ENCODE measurements around the gene HDAC1.
A peak's percentile ranks its signal among the peaks of the same experiment; 100 is the strongest.

HDAC1 gene

DNA sequence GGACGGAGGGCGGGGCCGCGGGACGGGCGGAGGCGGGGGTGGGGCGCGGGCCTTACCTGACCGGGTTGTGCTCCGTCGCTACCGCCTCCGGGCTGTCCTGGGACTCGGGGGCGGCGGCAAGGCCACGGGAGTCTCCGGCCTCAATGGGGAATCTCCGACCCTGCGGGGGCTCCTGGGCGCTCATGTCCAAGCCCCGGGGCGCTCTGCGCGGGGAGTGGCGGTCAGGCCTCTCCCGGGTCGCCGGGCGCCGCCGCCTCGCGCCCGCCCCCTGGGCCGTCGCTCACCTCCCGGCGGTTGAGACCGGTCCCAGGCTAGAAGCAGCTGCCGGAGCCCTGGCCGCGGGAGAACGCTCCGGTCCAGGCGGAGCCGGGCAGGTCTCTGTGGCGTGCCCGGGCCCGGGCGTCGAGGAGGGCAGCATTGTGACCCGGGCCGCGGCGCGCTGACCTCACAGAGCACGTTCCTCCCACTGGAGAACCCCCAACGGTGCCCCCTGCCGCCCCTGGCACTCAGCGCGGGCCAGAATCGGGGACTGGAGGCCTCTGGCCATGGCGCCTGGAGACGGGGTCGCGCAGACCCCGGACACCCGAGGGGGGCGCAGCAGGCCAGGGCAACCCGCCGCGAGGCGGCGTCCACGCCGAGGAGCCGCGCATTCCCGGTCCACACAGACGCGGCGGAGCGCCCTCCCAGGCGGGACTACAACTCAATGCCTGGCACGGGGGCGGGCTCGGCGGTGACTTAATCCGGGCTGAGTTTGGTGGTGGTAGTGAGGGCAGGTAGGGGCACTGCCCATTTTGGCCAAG, 70.0 kb downstream of the HDAC1 start:
- peak; percentile 42 for TF ChIP-seq CTCF (IDR thresholded peaks at IDR 0.05; ENCODE audit: low read depth, low read length, missing control alignments)
- in situ Hi-C loops (cut with HindIII; ENCODE audit: low sequenced_read_pairs) = no loop called here
- DNase-seq (ENCODE audit: low read depth) = no peak
- peak overlapping the region; percentile 37 for H3K4me3 ChIP-seq (ENCODE audit: low read depth, low read length)

DNA sequence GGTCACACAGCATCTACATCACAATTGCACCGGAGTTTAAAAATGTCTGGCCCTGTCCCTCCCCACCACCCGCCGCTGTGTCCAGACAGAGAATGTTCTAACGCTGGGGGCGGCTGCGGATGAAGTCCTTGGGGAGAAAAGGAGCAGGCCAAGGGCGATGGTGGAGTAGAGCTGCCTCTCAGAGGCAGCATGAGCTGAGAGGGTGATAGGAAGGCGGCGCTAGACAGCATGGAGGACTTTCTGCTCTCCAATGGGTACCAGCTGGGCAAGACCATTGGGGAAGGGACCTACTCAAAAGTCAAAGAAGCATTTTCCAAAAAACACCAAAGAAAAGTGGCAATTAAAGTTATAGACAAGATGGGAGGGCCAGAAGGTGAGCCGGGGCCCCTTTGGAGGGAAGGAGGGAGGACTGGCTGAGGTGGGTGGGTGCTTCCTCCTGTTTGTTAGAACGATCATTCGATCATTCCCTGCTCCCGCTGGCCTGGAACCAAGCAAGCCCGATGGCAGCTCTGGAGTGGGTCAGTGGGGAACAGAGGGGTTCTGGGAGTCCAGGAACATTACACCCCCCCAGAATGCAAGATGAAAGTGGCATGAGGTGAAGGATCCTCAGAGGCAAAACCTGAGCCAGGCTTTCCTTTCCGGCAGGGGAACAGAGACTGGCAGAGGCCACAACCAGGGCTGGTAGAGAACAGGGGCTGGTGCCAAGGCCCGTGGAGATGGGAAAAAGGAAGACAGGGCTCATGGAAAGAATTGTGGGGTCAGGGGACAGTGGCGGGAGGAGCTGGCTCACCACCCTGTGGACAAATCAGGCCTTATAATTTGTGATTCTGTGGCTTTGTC, 70.8 kb downstream of the HDAC1 start, which contains the start of the genes FAM229A and TSSK3:
Gene FAM229A, minus strand, starts transcription at position 12 of the 840 bp plus-strand sequence. CDS start 394 bp downstream, outside the sequence.
Gene TSSK3, plus strand, starts transcription at position 66 of the 840 bp plus-strand sequence. Its CDS starts 163 bp downstream, at position 229.
- in situ Hi-C loops (cut with HindIII; ENCODE audit: low sequenced_read_pairs) = no loop called here
- no peak for DNase-seq (ENCODE audit: low read depth)
- H3K4me3 ChIP-seq (ENCODE audit: low read depth, low read length) = peak within 1 kb of the TSS; percentile 37
- TF ChIP-seq CTCF (IDR thresholded peaks at IDR 0.05; ENCODE audit: low read depth, low read length, missing control alignments) = no peak

DNA sequence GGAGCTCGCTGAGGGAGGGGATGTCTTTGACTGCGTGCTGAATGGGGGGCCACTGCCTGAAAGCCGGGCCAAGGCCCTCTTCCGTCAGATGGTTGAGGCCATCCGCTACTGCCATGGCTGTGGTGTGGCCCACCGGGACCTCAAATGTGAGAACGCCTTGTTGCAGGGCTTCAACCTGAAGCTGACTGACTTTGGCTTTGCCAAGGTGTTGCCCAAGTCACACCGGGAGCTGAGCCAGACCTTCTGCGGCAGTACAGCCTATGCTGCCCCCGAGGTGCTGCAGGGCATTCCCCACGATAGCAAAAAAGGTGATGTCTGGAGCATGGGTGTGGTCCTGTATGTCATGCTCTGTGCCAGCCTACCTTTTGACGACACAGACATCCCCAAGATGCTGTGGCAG, 71.8 kb downstream of the HDAC1 start:
- H3K4me3 ChIP-seq (ENCODE audit: low read depth, low read length) = no peak overlapping the region
- in situ Hi-C loops (cut with HindIII; ENCODE audit: low sequenced_read_pairs) = no loop called here
- no peak for DNase-seq (ENCODE audit: low read depth)
- TF ChIP-seq CTCF (IDR thresholded peaks at IDR 0.05; ENCODE audit: low read depth, low read length, missing control alignments) = no peak

- no peak for TF ChIP-seq CTCF (IDR thresholded peaks at IDR 0.05; ENCODE audit: low read depth, low read length, missing control alignments)
- DNase-seq (ENCODE audit: low read depth) = no peak
- H3K4me3 ChIP-seq (ENCODE audit: low read depth, low read length) = no peak overlapping the region
- in situ Hi-C loops (cut with HindIII; ENCODE audit: low sequenced_read_pairs) = no loop called here
Measured at GRCh38 chr1:32364836-32365235, 73.0 kb downstream of the HDAC1 start.

- no peak overlapping the region for H3K4me3 ChIP-seq (ENCODE audit: low read depth, low read length)
- no peak for TF ChIP-seq CTCF (IDR thresholded peaks at IDR 0.05; ENCODE audit: low read depth, low read length, missing control alignments)
- no peak for DNase-seq (ENCODE audit: low read depth)
- in situ Hi-C loops (cut with HindIII; ENCODE audit: low sequenced_read_pairs) = no loop called here
Measured at GRCh38 chr1:32365445-32365844, 73.6 kb downstream of the HDAC1 start.

DNA sequence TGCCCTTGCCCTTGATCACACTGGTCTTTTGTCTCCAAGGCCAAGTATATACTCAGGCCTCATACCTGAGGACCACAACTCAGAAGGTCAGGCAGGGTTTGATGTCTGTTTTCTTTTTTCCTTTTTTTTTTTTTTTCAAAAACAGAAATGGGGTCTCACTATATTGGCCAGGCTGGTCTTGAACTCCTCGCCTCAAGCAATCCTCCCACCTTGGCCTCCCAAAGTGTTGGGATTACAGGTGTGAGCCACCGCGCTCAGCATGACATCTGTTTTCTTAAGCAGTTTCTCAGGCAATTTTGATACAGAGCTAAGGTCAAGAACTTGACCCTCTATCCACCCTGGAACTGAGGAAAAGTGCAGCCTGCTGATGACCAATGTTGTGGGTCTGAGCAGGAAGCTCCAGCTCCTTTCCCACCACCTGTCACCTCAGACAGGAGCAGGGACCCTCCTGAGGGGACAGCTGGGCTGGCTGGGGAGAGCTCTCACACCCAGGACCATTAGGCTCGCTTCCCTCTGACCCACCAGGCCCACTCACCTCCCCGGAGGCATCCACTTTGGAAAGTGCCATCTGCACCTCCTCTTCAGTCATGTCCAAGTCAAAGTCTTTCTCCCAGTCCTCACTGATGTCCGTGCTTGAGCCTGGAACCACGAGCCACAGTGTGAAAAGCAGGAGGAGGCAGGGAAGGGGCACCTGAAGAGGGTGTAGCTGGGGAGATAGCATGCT, 76.2 kb downstream of the HDAC1 start:
- no peak for TF ChIP-seq CTCF (IDR thresholded peaks at IDR 0.05; ENCODE audit: low read depth, low read length, missing control alignments)
- DNase-seq (ENCODE audit: low read depth) = no peak
- no peak overlapping the region for H3K4me3 ChIP-seq (ENCODE audit: low read depth, low read length)
- in situ Hi-C loops (cut with HindIII; ENCODE audit: low sequenced_read_pairs) = no loop called here
